C4-2B (cell line): Measurements from ENCODE around the gene NME9.

Experiments
- H3K27ac ChIP-seq: fragments of 450-650 bp; 2 replicates; pipeline ENCODE4 v1.5.1; 2017
- ZFX ChIP-seq: fragments of 450-650 bp; IDR thresholded peaks from 2 replicates; pipeline ENCODE4 v1.6.1; 2017
- TF ChIP-seq, protein P1 (sequence below): fragments of 450-650 bp; conservative IDR thresholded peaks from 2 replicates; pipeline ENCODE4 v1.5.1; 2017; ENCODE audit warnings: mild to moderate bottlenecking

NME9 gene

DNA sequence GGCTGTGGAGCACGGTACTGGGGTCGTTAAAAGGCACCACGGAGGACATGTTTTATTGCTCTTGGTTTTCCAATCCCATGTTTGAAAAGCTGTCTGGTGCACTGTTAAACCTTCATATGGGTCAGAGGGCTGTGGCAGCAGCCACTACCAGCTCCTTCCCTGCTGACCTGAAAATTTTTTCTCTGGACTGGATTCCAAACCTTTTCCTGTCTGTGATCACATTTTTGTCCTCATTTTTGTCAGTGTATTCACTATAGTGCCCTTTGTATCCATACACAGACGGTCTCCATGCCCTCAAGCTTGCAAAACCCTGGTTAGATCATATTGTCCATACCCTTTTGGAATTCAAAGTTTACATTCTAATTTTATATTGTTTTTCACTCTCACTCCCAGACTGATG is 70.5 kb downstream of the NME9 start:
- TF ChIP-seq, protein P1, sequence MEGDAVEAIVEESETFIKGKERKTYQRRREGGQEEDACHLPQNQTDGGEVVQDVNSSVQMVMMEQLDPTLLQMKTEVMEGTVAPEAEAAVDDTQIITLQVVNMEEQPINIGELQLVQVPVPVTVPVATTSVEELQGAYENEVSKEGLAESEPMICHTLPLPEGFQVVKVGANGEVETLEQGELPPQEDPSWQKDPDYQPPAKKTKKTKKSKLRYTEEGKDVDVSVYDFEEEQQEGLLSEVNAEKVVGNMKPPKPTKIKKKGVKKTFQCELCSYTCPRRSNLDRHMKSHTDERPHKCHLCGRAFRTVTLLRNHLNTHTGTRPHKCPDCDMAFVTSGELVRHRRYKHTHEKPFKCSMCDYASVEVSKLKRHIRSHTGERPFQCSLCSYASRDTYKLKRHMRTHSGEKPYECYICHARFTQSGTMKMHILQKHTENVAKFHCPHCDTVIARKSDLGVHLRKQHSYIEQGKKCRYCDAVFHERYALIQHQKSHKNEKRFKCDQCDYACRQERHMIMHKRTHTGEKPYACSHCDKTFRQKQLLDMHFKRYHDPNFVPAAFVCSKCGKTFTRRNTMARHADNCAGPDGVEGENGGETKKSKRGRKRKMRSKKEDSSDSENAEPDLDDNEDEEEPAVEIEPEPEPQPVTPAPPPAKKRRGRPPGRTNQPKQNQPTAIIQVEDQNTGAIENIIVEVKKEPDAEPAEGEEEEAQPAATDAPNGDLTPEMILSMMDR: no peak
- TF ChIP-seq ZFX: no peak
- H3K27ac ChIP-seq: no peak overlapping the region

DNA sequence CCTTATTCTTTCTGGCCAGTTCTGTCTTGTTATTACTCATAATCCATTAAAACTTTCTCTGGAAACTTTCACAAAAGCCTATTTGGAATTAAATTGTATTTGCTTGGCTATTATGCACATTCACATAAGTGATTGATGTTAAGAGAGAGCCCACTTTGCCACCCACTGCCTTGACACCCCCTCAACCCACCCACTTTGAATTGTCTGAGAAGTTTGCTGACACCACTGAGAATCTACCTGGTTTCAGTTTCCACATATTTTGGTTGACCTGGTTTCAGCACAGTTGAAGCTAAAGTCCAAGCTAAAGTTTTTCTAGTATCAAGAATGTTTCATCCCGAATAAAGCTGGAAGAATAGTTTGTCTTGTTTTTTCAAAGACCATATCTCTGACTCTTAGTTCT is 71.7 kb downstream of the NME9 start:
- H3K27ac ChIP-seq: no peak overlapping the region
- no peak for TF ChIP-seq ZFX
- TF ChIP-seq, protein P1: no peak

DNA sequence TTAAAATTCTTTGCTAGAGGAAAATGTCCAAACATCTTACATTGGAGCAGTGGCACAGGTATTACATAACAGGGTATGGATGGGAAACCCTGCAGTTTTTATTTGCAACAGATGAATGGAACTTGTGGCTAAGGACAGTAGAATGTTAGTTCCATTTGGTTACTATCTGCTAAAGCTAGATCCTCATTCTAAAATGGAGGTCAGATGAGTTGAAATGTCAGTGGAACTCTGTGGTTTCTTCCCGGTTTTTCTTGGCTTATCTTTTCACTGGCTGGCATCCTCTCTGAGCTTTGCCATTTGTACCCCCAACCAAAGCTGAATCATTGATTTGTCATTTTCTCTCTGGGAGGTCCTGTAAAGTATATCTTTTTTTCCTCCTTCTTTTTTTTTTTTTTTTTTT is 73.6 kb downstream of the NME9 start:
- H3K27ac ChIP-seq: no peak overlapping the region
- TF ChIP-seq, protein P1: no peak
- no peak for TF ChIP-seq ZFX

DNA sequence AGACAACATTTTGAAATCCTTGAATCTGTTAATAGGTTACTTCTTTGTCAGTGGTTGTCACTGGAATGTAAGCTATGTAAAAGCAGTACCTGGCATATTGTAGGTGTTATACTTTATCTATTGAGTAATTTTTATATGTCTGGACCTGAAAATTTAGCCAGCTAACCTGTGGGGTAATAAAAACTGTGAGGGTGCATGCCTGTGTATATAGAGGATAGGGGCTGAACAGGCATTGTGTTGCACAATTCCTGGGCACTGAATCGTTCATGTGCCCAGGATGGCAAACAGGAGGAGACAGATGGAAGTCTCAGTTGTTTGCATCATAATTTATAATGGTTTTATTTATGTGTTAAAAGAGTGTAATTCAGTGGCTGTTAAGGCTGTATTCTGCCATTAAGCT is 75.4 kb downstream of the NME9 start:
- TF ChIP-seq, protein P1: no peak
- no peak for TF ChIP-seq ZFX
- no peak overlapping the region for H3K27ac ChIP-seq

DNA sequence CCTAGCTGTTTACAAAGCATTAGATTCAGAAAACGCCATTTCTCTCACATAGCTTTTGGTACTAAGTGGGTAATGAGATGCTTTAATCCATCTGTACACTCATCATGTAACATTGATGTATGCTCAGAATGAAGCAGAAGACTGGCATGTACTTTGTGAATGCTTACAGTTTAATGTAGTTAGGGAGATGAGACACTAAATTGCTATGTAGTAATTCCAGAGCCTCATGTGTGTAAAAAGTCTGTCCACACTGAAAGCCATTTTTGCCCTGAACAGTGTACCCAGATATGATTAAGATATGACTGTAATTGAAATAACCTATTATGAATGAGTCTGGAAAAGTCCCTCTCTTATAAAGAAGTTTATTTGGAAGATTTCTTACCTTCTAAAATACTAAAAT is 76.0 kb downstream of the NME9 start:
- TF ChIP-seq, protein P1: no peak
- TF ChIP-seq ZFX: no peak
- H3K27ac ChIP-seq: no peak overlapping the region
